Esophagus muscularis mucosa (tissue), 4 donors: ENCODE measurements around the gene COL11A1. TPM values are rescaled to one million over a fixed set of nuclear protein-coding genes. Genes with fewer than 3 reads are reported as not detected.
"Not testable (repeated sequence)": the region's sequence is repeated elsewhere in the genome, so short reads cannot be mapped to it uniquely, and the experiment has no call there.

Source experiments
- DNase-seq: peaks from one replicate; pipeline ENCODE4 v3.0.0-alpha.2; 2017; ENCODE audit errors: extremely low spot score
- H3K27ac ChIP-seq, 4 donors: fragments of 200-600 bp; sonication (generic); replicated peaks in 1 of 4; 1 replicate in 3 of 4; 2 replicates in 1 of 4; pipeline ENCODE4 v1.5.1; 2016 to 2019; ENCODE audit warnings: mild to moderate bottlenecking in 1 of 4
- H3K27me3 ChIP-seq, 4 donors: fragments of 200-600 bp; sonication (generic); one replicate each; pipeline versions ENCODE4 v1.5.1 to v1.6.0; 2016 to 2019
- H3K36me3 ChIP-seq, 4 donors: fragments of 200-600 bp; sonication (generic); one replicate each; pipeline ENCODE4 v1.5.1; 2016 to 2019
- H3K4me1 ChIP-seq, 4 donors: fragments of 200-600 bp; sonication (generic); one replicate each; pipeline ENCODE4 v1.5.1; 2016 to 2019
- H3K4me3 ChIP-seq, 4 donors: fragments of 200-600 bp; sonication (generic); 1 replicate in 2 of 4; 2 replicates in 2 of 4; pipeline ENCODE4 v1.5.1; 2016 to 2019; ENCODE audit warnings: mild to moderate bottlenecking in 4 of 4, moderate library complexity in 1 of 4
- H3K9me3 ChIP-seq, 4 donors: fragments of 200-600 bp; sonication (generic); 1 replicate in 3 of 4; 2 replicates in 1 of 4; pipeline ENCODE4 v1.5.1; 2016 to 2019
- EP300 ChIP-seq: sonication (generic); formaldehyde crosslinking; IDR thresholded peaks from one replicate; pipeline ENCODE4 v1.6.1; 2017; ENCODE audit warnings: antibody characterized with exemption
- POLR2A ChIP-seq: fragments of 450-650 bp; IDR thresholded peaks from one replicate; pipeline ENCODE4 v1.6.1; 2017; ENCODE audit warnings: antibody characterized with exemption, moderate library complexity, mild to moderate bottlenecking, low read depth
- POLR2AphosphoS5 ChIP-seq, 2 donors: sonication (generic); formaldehyde crosslinking; IDR thresholded peaks; one replicate each; pipeline ENCODE4 v1.6.1; 2017; ENCODE audit warnings: antibody characterized with exemption in 2 of 2
- WGBS: methylation state at CpG from one replicate; pipeline ENCODE4 v1.1.5; 2018; 5-methylcytosine and 5-hydroxymethylcytosine counted together
- intact Hi-C: fragments of 100-400 bp; cut with DNase I; formaldehyde crosslinking; loops from one replicate; pipeline ENCODE4 v1.15.1; 2023
- total RNA-seq, 4 donors: library from RNA; depleted of rRNA; stranded (reverse); fragments of >200 nt; gene quantifications; one replicate each; pipeline versions ENCODE4 v1.1.0 to v1.2.1, GENCODE V29; 2016
- TF ChIP-seq, protein P1 (sequence below), 3 experiments: fragments of 200-600 bp in 2 of 3; fragments of 450-650 bp in 1 of 3; sonication (generic) in 2 of 3; IDR thresholded peaks; one replicate each; pipeline ENCODE4 v1.5.1; 2017 to 2019; ENCODE audit warnings: antibody characterized with exemption in 3 of 3, mild to moderate bottlenecking in 2 of 3, moderate library complexity in 1 of 3

Gene COL11A1
- total RNA-seq, 4 donors from 2014 or later = 0.06 to 0.17 (median 0.11) TPM; not detected in 1

DNA sequence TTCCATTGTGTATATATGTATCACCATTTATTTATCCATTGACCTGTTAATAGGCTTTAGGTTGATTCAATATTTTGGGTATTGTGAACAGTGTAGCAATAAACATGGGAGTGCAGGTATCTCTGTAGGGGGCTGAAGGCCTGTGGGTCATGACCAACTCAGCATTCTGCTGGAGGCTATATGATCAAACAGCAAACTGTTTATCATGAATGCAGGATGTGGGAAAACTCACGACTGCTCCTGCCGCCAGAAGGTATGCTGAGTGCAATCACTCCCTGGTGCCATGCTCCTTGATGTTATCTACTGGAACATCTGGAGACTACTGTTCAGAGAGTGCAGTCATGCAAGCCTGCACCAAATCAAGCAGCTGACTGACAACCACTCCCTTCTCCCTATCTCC lies 275.2 kb downstream of the COL11A1 start:
- Histone ChIP-seq H3K27ac (no peak overlapping the region), H3K36me3 (no peaks in the 10 kb centered on the region), H3K27me3 (no peaks in the 10 kb centered on the region), H3K9me3 (no peaks in the 10 kb centered on the region), H3K4me1 (no peaks in the 10 kb centered on the region), H3K4me3 (no peak overlapping the region)
- 89% methylated on average over 2 of the region's 2 CpGs for WGBS
- no peak for DNase-seq
- TF ChIP-seq POLR2A (no peak), POLR2AphosphoS5 (IDR thresholded peaks at IDR 0.05) (no peak), EP300 (no peak)
- TF ChIP-seq, protein P1, sequence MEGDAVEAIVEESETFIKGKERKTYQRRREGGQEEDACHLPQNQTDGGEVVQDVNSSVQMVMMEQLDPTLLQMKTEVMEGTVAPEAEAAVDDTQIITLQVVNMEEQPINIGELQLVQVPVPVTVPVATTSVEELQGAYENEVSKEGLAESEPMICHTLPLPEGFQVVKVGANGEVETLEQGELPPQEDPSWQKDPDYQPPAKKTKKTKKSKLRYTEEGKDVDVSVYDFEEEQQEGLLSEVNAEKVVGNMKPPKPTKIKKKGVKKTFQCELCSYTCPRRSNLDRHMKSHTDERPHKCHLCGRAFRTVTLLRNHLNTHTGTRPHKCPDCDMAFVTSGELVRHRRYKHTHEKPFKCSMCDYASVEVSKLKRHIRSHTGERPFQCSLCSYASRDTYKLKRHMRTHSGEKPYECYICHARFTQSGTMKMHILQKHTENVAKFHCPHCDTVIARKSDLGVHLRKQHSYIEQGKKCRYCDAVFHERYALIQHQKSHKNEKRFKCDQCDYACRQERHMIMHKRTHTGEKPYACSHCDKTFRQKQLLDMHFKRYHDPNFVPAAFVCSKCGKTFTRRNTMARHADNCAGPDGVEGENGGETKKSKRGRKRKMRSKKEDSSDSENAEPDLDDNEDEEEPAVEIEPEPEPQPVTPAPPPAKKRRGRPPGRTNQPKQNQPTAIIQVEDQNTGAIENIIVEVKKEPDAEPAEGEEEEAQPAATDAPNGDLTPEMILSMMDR (IDR thresholded peaks at IDR 0.05) = no peak
- intact Hi-C loops = no loop called here

DNA sequence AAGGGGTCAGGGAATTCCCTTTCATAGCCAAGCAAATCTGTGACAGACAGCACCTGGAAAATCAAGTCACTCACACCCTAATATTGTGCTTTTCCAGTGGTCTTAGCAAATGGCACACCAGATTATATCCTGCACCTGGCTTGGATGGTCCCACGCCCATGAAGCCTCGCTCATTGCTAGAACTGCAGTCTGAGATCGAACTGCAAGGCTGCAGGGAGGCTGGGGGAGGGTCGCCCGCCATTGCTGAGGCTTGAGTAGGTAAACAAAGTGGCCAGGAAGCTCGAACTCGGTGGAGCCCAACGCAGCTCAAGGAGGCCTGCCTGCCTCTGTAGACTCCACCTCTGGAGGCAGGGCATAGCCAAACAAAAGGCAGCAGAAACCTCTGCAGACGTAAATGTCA lies 281.6 kb downstream of the COL11A1 start:
- not testable (repeated sequence) for DNase-seq

More for the DNA sequence above, 281.6 kb downstream of the COL11A1 start:
- H3K27me3 ChIP-seq, H3K36me3 ChIP-seq, intact Hi-C loops, H3K4me3 ChIP-seq, H3K27ac ChIP-seq, H3K9me3 ChIP-seq, H3K4me1 ChIP-seq: not testable (repeated sequence)
- 90% methylated on average over 7 of the region's 9 CpGs for WGBS
